HEK293 (cell line): ENCODE data around the gene JUP.

Experiments used
- CTCF ChIP-seq: fragments of 450-650 bp; formaldehyde crosslinking; IDR thresholded peaks from 2 replicates; pipeline ENCODE4 v1.5.1; 2016; ENCODE audit warnings: missing biosample characterization, missing genetic modification characterization
- ZNF274 ChIP-seq, 2 experiments: fragments of 200-500 bp in 1 of 2; fragments of 450-650 bp in 1 of 2; sonication (Bioruptor generic) in 1 of 2; formaldehyde crosslinking in 1 of 2; IDR thresholded peaks; 2 replicates each; pipeline versions ENCODE4 v1.5.1 to v1.6.1; 2014 to 2016; ENCODE audit warnings: borderline replicate concordance in 1 of 2, inconsistent platforms in 1 of 2, low read length in 1 of 2, missing biosample characterization in 1 of 2, missing genetic modification characterization in 1 of 2
- TF ChIP-seq, protein P1 (sequence below): fragments of 450-650 bp; formaldehyde crosslinking; conservative IDR thresholded peaks from 2 replicates; pipeline ENCODE4 v1.5.1; 2016; ENCODE audit warnings: low read depth, missing biosample characterization, missing genetic modification characterization

DNA sequence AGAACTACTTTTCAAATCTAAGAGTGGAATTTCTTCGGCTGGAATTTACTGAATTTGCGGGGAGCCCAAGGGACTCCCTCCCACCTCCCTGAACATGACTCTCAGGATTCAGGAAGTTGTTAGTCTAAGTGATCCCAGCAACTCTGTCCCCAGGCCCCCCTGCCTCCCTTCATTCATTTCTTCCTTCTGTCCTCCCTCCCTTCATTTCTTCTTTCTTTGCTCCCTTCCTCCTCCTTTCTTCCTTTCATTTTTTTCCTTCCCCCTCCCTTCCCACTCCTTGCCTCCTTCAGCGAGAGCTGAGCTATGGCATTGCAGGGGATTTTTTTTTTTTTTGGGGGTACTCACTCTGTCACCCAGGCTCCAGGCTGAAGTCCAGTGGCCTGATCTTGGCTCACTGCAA, 10.9 kb upstream of the JUP start:
- no peak for TF ChIP-seq ZNF274 (IDR thresholded peaks at IDR 0.05; ENCODE audit: low read length)
- TF ChIP-seq ZNF274 (tag by site-specific recombination; IDR thresholded peaks at IDR 0.05; ENCODE audit: borderline replicate concordance), result no peak
- TF ChIP-seq CTCF (tag by site-specific recombination), result no peak
- TF ChIP-seq, protein P1, sequence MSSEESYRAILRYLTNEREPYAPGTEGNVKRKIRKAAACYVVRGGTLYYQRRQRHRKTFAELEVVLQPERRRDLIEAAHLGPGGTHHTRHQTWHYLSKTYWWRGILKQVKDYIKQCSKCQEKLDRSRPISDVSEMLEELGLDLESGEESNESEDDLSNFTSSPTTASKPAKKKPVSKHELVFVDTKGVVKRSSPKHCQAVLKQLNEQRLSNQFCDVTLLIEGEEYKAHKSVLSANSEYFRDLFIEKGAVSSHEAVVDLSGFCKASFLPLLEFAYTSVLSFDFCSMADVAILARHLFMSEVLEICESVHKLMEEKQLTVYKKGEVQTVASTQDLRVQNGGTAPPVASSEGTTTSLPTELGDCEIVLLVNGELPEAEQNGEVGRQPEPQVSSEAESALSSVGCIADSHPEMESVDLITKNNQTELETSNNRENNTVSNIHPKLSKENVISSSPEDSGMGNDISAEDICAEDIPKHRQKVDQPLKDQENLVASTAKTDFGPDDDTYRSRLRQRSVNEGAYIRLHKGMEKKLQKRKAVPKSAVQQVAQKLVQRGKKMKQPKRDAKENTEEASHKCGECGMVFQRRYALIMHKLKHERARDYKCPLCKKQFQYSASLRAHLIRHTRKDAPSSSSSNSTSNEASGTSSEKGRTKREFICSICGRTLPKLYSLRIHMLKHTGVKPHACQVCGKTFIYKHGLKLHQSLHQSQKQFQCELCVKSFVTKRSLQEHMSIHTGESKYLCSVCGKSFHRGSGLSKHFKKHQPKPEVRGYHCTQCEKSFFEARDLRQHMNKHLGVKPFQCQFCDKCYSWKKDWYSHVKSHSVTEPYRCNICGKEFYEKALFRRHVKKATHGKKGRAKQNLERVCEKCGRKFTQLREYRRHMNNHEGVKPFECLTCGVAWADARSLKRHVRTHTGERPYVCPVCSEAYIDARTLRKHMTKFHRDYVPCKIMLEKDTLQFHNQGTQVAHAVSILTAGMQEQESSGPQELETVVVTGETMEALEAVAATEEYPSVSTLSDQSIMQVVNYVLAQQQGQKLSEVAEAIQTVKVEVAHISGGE, result no peak
